Stimulated activated CD4-positive, alpha-beta T cell treated with anti-CD3 and anti-CD28 coated beads, Interleukin-1b, Interleukin-23, amount 100 ng/mL, for 48 hours (primary cell): ENCODE measurements around the gene DDX53.

ENCODE experiments used
- DNase-seq: peaks from one replicate; pipeline ENCODE4 v3.0.0-alpha.2; 2020

Gene DDX53

GRCh38 chrX:22999696-23000223 lies at the start of gene DDX53:
Gene DDX53 (plus strand): TSS chrX:22999960. CDS start chrX:23000058, 98 bp downstream.
- DNase-seq: no peak

- DNase-seq: no peak
Observed at GRCh38 chrX:22950269-22951266, 49.2 kb upstream of the DDX53 start.

GRCh38 chrX:22952010-22952409 lies 47.8 kb upstream of the DDX53 start:
- DNase-seq: no peak

- no peak for DNase-seq
Observed at GRCh38 chrX:22958250-22958649, 41.5 kb upstream of the DDX53 start.

GRCh38 chrX:22959204-22959920 lies 40.4 kb upstream of the DDX53 start:
- DNase-seq: no peak

GRCh38 chrX:22963196-22963595 lies 36.6 kb upstream of the DDX53 start:
- no peak for DNase-seq

GRCh38 chrX:22968494-22968893 lies 31.3 kb upstream of the DDX53 start:
- DNase-seq: no peak

GRCh38 chrX:22969411-22969810 lies 30.3 kb upstream of the DDX53 start:
- no peak for DNase-seq

GRCh38 chrX:22970861-22971260 lies 28.9 kb upstream of the DDX53 start:
- no peak for DNase-seq

- no peak for DNase-seq
Observed at GRCh38 chrX:22974616-22975015, 25.1 kb upstream of the DDX53 start.

GRCh38 chrX:22975786-22976185 lies 24.0 kb upstream of the DDX53 start:
- no peak for DNase-seq

- DNase-seq: no peak
Observed at GRCh38 chrX:22985958-22986357, 13.8 kb upstream of the DDX53 start.

GRCh38 chrX:22987452-22987851 lies 12.3 kb upstream of the DDX53 start:
- DNase-seq: no peak

GRCh38 chrX:23003116-23003515 lies 3.4 kb downstream of the DDX53 start:
- no peak for DNase-seq

- no peak for DNase-seq
Observed at GRCh38 chrX:23008431-23009099, 8.8 kb downstream of the DDX53 start.

- no peak for DNase-seq
Observed at GRCh38 chrX:23012162-23012561, 12.4 kb downstream of the DDX53 start.

GRCh38 chrX:23012636-23013035 lies 12.9 kb downstream of the DDX53 start:
- DNase-seq: no peak

- DNase-seq: no peak
Observed at GRCh38 chrX:23013366-23013765, 13.6 kb downstream of the DDX53 start.

GRCh38 chrX:23031600-23031999 lies 31.8 kb downstream of the DDX53 start:
- DNase-seq: no peak

GRCh38 chrX:23035493-23035892 lies 35.7 kb downstream of the DDX53 start:
- no peak for DNase-seq

GRCh38 chrX:23046443-23046842 lies 46.7 kb downstream of the DDX53 start:
- no peak for DNase-seq

- DNase-seq: no peak
Observed at GRCh38 chrX:23048806-23049573, 49.2 kb downstream of the DDX53 start.
